GM12873 (cell line): ENCODE measurements around the gene RALGDS.

Experiments
- CTCF ChIP-seq: IDR thresholded peaks from 2 replicates; pipeline ENCODE4 v1.5.1; 2012; ENCODE audit warnings: low read depth, mild to moderate bottlenecking, moderate library complexity, low read length, control low read depth; ENCODE audit not compliant: insufficient read depth; ENCODE audit errors: missing control alignments

The RALGDS gene

GRCh38 chr9:133094842-133095393, 26.1 kb downstream of the RALGDS start:
- TF ChIP-seq CTCF, result no peak

- TF ChIP-seq CTCF, result no peak
These were observed 30.2 kb downstream of the RALGDS start for GRCh38 chr9:133090752-133091385.

- no peak for TF ChIP-seq CTCF
These were observed 30.9 kb downstream of the RALGDS start for GRCh38 chr9:133090187-133090586.

GRCh38 chr9:133089271-133089671, 31.8 kb downstream of the RALGDS start:
- TF ChIP-seq CTCF, result no peak

- TF ChIP-seq CTCF, result no peak
These were observed 32.3 kb downstream of the RALGDS start for GRCh38 chr9:133088756-133089155.

- TF ChIP-seq CTCF, result no peak
These were observed 32.8 kb downstream of the RALGDS start for GRCh38 chr9:133088146-133088750.

- TF ChIP-seq CTCF, result no peak
These were observed 33.5 kb downstream of the RALGDS start for GRCh38 chr9:133087429-133088145.
